Stimulated activated CD4-positive, alpha-beta T cell treated with anti-CD3 and anti-CD28 coated beads, Interleukin-4, amount 100 ng/mL, for 4 hours (primary cell): Measurements from ENCODE around the gene UMODL1.

ENCODE experiments used
- DNase-seq, 2 experiments: peaks; one replicate each; pipeline ENCODE4 v3.0.0-alpha.2; 2020

The UMODL1 gene

DNA sequence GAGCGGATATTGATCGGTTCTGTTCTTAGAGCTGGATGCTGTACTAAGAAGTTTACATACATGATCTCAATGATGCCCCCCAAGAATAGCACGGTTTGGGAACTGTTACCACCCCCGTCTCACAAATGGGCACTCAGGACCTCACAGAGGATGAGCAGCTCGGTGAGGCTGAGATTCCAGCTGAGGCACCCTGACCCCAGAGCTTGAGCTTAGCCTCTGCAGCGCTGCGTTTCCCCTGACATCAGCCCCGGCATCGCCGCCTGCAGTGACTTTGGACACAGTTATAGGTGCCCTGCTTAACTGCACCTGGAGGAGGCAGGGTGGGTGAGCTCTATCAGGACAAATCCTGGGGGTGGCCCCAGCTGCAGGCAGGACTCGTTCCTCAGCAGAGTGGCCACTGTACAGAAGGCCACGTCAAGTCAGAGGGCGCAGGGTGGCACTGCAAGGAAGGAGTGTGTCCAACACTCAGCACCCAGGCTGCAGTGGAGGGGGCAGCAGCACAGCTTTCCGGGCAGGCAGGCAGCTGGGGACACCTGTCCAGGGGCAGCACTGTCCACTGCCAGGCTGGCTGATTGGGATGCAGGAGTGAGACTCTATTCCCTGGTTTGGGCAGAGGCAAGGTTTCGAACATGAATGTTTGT, 82.0 kb downstream of the UMODL1 start:
- no peak for DNase-seq

DNA sequence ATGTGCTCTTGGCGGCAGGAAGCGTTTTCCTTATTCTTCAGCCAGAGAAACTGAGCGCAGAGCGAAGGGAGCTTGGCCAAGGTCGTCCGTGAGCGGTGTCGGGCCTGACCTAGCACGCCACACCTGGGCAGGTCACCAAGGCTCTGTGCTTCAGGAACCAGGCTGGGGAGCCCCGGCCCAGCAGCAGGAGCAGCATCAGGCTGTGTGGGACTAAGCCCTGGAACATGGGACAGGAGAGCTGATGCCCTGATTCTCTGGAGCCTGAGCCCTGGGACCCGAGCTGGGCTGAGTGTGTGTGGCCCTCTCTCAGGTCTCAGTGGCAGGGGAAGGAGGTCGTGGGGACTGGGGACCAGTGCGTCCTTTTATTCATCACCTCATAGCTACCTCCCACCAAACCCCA, 82.6 kb downstream of the UMODL1 start:
- no peak for DNase-seq

DNA sequence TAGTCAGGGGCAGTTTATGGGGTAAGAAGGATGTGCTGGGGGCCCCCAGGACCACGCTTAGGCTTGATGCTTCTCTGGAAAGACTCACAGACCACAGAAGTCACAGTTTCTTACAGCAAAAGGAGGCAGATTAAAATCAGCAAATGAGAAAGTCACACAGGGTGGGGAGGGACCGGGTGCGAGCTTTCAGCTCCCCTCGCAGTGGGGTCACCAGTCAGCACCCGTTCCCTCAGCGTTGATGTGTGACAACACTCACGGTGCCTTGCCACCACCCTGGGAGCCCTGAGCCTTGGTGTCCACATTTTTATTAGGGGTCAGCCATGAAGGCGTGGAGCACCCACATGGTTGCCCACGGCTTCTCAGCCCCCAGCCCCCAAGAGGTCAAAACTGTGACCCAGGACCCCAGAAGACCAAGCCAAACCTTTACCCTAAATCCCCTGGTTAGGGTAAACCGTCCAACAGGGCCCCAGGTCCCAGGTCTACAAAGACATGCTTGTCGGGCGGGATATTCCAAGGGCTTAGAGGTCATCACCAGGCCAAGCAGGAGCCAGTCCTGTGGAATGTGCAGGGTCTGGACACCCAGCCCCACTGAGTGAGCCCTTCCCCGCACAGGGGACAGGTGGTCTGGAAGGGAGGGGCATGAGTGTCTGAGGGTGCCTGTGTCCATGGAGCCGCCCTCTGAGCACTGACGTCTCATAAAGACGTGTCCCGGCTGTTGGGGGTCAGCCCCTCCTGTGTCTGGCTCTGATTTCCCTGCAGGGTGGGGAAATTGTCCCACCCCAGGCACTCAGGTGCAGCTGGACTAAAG, 83.3 kb downstream of the UMODL1 start:
- DNase-seq: no peak

DNA sequence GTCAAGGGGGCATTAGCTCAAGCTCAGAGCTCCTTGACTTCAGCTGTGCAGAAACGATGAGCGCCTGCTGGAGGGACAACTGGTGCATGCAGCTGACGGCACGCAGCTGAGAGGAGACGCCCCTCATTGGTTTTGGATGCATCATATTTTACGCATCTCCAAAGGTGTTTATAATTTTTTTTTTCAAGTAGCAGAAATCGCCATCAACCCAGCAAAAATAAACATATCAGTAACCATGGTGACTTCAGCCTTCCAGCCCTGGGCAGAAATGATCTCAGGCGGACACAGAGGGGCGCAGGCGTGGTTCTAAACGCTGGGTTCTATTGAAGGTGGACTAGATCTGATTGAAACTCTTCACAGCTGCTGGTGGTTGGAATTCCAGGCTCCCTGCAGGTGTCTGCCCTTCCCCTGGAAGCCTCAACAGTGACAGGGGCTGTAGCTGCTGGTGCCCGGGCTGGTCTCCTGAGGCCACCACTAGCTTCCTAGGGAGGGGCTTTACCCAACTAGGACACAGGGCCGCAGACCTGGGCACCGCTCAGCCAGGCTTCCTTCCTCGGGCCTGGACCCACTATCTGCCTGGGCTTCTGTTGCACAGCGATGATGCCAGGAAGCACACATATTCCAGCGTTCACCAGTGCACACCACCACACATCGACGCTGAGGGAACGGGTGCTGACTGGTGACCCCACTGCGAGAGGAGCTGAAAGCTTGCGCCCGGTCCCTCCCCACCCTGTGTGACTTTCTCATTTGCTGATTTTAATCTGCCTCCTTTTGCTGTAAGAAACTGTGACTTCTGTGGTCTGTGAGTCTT, 84.1 kb downstream of the UMODL1 start:
- no peak for DNase-seq

DNA sequence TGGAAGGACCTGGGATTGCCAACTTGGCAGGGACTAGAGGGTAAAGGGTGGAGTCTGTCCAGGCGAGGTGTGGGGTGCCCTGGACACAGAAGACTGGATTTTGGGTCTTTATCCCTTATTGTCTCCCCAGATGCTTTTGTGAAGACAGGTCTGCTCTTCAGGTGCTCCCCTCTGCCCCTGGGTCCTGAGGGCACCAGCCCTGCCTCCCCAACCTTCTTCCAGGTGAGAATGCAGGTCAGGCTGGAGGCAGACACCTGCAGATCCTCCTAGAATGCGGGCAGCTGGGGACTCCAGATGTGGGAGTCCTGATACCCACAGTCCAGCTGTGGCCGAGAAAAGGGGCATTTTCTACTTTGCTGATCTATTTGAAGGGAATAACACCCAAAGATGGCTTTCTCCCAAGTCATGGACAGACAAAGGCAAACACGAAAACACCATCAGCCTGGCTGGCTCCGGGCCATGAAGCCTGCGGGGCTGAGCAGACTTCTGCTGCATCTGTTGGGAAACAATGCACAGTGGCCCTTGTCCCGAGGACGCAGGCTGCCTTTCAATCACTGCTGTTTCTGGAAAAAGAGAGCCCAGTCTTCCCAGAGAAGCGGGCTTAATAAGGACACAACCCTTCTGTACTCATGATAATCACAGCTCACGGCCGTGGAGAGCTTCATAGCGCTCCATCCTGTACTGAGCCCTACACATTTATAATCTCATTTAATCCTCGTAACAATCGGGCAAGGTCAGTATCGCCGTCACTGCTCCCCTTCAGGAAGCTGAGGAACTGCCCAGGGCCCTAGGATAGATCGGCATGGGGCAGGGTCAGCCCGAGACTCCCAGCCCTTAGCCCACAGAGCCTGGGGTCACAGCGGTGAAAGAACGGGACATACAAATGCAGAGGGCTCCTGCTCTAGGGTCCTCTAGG, 85.8 kb downstream of the UMODL1 start:
- no peak for DNase-seq

DNA sequence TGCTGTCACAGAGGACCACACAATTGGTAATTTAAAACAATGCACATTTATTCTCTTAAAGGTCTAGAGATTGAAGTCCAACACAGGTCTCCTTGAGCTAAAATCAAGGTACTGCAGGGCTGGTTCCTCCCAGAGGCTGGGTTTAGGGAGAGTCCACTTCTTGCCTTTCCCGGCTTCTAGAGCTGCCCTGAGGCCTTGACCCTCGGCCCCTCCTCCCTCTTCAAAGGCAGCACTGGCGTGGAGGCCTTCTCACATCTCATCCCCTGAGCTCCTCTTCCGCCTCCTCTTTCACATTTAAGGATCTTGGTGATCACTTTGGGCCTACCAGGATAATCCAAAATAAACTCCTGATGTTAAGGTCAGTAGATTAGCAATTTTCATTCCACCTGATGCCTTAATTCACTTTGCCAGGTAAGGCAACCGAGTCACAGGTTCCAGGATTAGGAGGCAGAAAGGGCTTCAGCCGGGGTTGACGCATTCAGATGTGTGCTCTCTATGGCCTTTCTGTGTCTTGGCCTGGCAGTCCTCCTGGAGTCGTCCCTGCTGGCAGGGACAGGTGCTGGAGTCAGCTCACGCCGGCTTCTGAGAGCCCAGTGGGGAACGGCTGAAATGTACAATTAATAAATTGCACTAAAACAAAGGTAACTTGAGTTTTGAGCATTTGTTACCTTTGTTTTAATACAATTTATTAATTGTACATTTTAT, 86.6 kb downstream of the UMODL1 start:
- no peak for DNase-seq

DNA sequence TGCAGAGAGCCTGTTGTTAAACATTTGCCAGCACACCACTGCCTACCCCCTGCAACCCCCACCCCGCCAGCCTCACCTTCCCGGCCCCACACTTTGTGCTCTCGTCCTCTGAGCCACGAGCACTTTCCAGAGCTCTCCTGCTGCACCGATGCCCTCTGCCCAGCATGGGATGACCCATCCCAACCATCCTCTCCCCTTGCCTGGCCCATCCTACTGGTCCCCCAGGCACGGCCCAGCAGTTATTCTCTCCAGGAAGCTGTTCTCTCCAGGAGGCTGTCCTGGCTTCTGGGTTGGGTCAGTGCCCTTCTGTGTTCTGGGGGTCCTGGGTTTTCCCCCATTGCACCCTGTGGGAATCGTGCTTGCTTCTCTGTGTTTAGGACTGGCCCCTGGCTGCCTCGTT, 87.7 kb downstream of the UMODL1 start:
- DNase-seq: no peak

DNA sequence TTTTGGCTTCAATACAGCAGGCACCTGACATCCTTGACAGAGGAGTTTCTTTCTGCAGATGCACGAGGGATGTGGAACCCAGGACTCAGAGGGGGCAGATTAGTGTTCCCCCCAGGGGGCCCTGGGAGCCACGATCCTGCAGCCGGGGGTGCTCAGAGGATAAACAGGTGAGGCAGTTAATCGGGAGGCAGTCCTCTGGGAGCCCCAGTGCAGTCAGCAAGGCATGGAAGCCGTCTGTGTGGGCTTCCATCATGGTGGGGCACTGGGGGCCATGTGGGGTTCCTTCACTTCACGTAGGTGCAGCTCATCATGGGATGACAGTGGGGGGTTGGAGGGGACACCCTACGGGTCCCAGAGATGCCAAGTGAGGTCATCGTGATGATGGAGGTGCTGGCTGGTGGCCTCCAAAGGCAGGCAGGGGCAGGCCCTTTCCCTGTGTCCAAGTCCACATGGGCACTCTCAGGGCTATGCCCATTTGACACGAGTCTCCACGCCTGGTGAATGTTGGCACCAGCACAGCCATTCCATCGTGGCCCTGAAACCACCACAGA, 88.5 kb downstream of the UMODL1 start:
- no peak for DNase-seq

DNA sequence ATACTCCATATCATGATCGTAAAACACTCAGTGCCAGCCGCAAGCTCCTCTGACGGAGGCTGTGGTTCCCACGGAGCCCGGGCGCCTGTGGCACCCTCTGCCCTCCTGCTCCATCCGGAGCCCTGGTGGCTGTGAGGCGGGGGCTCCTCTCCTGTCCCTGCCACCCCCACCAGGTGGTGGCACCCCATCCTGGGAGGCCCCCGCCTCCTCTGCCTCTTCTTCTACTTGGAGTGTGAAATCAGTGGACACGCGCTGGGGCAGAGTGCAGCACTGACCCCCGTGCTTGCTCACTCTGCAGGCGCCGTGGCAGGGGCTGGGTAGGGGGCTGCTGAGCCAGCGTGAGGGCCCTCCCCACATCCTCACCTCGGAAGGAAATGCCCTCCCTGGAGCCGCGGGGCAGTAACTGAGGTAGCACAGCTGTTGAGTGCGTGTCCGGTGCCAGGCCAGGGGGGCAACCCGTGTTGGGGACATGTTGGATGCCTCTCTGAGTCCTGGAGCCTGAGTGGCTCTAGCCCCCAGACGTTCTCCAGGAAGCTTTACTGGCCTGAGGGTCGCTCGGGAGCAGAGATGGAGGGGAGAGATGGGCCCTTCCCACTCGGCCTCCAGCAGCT, 89.1 kb downstream of the UMODL1 start:
- no peak for DNase-seq

DNA sequence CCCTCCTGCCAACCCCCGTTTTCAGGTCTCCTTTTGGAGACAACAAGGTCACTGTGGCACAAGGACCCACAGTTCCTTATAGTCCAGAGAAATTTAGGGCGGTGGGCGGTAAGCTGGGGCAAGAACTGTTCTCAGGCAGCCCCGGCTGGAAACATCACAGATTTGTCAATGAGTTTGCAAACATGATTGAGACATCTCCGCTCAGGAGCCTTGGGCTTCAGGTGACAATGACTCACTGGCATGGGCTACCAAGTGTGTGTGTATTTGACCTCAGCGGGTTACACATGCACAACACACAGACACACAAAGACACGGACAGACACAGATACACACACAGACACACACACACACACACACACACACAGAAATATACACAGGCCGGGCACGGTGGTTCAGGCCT, 89.6 kb downstream of the UMODL1 start:
- no peak for DNase-seq

DNA sequence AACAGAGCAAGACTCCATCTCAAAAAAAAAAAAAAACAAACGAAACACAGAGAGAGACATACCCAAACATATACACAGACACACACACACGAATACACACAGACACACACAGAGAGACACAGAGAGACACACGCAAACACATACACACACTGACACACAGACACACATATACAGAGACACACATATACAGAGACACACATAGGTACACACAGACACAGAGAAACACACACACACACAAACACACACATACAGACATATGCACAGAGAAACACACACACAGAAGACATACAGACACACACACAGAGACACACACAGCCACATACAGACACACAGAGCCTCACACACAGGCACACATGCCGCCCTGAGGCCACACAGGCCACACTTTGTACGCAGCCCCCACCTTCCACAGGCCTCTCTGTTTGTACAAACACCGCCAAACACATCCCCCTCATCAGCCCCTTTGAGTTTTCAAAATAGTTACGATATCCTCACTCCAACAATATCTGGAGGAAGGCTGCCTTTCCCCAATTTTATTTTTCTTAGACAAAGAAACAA, 90.4 kb downstream of the UMODL1 start:
- no peak for DNase-seq

DNA sequence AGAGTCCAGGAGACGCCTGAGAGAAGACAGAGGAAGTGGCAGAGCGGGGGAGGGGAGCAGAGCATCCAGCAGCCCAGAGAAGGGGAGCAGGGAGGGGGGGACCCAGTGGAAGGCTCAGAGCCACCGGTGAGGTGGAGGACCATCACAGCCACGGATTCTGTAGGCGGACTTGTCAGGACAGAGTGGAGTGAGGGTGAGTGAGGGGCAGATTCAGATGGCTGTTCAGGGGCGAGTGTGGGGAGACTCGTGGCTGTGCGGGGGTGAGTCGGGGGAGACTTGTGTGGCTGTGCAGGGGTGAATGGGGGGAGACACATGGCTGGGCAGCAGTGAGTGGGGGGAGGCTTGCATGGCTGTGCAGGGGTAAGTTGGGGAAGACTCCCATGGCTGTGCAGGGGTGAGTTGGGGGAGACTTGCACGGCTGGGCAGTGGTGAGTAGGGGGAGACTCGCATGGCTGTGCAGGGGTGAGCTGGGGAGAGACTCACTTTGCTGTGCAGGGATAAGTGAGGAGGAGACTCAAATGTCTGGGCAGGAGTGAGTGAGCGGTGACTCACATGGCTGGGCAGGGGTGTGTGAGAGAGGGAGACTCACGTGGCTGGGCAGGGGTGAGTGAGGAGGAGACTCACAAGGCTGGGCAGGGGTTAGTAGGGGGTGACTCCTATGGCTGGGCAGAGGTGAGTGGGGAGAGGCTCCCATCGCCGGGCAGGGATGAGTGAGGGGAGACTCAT, 91.0 kb downstream of the UMODL1 start:
- DNase-seq: peak in 1 of 2 experiments; percentile 24

DNA sequence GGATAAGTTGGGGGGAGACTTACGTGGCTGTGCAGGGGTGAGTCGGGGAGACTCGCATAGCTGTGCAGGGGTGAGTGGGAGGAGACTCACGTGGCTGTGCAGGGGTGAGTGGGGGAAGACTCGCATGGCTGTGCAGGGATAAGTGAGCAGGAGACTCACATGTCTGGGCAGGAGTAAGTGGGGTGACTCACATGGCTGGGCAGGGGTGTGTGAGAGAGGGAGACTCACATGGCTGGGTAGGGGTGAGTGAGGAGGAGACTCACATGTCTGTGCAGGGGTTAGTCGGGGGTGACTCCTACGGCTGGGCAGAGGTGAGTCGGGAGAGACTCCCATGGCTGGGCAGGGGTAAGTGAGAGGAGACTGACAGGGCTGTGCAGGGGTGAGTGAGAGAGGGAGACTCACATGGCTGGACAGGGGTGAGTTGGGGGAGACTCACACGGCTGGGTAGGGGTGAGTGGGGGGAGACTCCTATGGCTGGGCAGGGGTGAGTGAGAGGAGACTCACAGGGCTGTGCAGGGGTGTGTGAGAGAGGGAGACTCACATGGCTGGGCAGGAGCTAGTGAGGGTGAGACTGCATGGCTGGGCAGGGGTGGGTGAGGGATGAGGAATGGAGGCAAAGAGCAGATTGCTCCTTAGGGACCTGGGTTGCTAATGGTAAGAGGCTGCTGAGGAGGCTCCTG, 91.9 kb downstream of the UMODL1 start:
- no peak for DNase-seq

DNA sequence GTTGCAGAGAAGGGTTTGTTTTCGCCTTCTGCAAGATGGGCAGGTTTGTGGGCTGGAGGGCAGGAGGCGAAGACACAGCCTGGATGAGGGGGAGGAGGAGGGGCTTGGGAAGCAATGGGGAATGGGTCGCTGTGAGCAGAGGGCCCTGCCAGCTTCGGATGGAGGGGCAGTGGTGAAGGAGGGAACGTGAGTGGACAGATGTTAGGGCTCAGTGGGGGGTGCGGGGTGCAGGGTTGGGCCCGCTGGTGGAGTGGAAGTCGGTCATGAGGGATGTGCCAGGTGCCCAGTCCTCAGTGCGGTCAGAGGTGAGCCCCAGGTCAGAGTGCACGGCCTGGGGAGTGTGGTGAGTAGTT, 92.4 kb downstream of the UMODL1 start:
- no peak for DNase-seq

DNA sequence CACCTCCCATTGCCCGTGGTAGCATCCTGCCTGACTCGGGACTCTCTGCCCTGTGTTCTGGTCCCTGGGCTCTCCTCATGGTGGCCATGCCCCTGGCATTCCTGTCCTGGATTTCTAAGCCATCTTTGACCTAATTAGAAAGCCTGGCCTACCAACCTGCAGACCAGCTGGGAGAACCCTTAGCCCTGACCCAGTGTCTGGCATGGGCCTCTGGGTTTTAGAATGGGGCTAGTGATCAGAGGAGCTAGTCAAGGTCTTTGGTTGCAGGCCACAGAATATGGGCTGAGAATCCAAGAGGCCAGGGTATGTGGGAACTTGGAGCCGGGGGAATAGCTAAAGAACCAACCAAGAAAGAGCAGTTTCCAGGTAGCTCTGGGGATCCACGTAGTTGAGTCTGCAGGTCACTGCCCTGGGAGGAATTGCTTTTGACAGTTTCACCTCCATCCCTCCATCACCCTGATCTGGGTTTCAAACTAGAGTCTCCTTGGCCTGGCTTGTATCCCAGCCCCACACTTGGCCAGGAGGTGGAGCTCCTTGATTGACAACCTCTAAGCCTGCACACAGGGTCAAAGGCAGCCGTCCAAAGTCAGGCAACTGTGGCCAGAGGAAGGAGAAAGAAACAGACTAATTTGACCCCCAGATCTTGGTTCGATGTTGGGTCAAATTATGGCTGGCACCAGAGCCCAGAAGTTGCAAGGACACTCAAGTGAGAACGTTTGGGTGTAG, 93.1 kb downstream of the UMODL1 start:
- peak; percentile 40 to 43 for DNase-seq

DNA sequence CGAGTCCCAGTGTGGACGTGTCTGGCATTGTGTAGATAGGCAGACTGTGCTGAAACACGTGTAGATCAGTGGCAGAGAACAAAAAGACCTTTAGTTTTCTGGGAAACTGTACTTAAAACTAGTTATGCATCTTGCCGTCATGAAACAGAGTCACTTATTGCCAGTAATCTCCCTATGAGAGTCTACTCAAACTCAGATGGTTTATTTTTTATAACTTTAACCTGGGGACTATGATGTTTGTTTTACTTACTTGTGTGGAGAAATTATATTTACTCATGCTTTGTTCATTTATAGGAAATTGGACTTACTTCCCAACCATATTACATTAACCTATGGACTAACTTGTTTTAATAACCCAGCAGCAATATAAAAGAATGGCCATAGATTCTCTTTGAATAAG, 93.7 kb downstream of the UMODL1 start:
- no peak for DNase-seq

DNA sequence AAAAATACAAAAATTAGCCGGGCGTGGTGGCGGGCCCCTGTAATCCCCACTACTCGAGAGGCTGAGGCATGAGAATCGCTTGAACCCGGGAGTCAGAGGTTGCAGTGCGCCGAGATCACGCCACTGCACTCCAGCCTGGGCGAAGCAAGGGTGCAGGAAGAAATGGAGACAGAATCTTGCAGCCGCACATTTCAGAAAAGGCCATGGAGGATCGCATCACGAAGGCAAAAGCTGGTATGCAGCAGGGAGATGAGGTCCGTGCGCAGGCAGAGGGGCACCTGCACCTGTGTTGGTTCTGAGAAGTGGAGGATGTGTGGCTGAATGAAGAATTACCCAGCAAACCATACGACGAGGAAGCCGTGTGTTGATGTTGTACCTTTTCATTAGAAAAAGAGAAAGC, 94.8 kb downstream of the UMODL1 start:
- no peak for DNase-seq

DNA sequence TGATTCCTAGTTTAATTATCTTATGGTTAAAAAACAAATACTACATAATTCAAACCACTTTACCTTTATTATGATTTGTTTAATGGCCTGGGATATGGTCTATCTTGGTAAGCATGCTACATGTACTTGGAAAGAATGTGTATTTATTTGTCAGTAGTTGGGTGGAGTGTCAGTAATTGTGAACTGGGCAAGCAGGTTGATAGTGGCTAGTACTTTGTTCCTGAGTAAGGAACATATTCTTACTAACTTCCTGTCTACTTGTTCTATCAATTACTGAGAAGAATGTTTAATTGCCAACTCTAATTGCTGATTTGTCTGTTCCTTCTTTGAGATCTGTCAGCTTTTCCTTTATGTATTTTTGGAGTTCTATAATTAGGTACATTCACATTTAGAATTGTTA, 98.6 kb downstream of the UMODL1 start:
- DNase-seq: no peak
